GM18909 (cell line): Measurements from ENCODE around the gene OR56A1.

Experiments used
- ATAC-seq: cut with Tn5 transposase; IDR thresholded peaks from one replicate; pipeline ENCODE4 v1.9.1; 2021; ENCODE audit warnings: mild to moderate bottlenecking; ENCODE audit not compliant: unreplicated experiment, poor library complexity

Gene OR56A1

DNA sequence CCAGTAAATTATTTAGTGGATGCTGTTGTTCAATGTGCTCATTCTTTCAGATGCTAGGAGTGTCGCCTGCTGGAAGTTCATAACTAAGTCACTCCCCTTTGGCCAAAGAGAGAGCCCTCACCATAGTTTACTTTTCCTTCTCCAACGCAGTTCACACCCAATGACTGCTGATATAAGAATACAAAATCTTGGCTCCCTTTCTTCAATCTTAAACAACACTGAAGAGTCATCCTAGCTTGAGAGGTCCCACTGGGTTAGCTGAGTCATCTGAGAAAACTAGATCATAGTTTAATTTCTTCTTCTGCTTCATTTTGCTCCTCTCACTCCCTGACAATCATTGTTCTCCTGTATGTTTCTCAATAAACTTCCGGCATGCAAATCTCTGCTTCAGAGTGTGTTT, 38.4 kb downstream of the OR56A1 start:
- no peak for ATAC-seq

DNA sequence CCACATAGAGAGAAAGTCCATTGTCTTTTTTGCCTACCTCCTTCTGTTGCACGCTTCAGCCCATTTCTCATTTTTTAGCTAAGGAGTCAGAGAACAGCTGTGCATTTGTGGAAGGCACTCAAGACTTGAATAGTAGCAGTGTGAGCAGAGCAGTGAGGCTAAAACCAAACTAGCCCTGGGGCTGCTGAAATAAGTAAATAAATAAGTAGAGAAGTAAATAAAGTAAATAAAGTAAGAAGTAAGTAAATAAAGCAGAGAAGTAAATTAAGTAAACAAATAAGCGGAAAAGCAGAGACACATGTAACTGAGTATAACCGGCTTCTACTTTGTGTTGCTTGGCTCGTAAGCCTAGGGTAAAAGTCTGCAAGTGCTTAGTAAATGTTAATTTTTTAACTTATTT, 41.4 kb downstream of the OR56A1 start:
- ATAC-seq: no peak

DNA sequence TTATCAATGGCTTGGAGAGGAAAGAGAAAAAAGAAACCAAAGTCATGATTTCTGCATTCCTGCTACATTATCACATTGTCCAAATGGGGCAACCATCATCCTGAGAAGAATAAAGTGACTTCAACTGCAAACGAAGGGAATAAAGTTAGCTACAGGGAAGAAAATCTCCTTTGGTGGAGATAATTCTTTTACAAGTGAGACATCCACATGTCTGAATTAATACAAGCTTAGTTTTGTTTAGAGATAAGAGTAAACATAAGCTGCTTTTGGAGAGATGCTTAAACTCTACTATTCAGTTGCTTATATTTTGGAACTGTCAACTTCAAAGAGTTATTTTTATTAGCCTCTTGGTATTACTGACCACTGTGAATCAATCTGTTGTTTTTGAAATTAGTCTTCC, 43.7 kb downstream of the OR56A1 start, which contains the start of gene OR52L1:
TSS of gene OR52L1 (minus strand) at position 101 of the 400 bp plus-strand sequence. CDS start at position 46, 55 bp downstream.
- no peak for ATAC-seq

DNA sequence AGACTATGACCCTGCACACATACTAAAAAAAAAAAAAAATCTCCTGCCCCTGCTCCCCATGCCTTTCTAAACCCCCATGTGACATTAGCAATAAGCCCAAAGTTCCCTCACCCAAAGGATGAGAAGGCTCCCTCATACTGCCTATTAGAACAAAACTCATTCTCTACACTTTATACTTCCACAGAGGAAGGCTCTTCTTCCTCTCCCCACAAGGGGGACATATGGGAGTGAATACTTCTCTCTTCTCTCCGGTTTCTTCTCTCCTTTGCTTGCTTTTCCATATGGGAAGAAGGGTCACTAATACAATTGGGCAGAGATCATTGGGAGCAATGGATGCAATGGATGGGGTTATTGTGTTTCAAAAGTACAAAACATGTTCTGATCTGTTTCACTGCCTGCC, 47.1 kb downstream of the OR56A1 start:
- ATAC-seq: no peak

DNA sequence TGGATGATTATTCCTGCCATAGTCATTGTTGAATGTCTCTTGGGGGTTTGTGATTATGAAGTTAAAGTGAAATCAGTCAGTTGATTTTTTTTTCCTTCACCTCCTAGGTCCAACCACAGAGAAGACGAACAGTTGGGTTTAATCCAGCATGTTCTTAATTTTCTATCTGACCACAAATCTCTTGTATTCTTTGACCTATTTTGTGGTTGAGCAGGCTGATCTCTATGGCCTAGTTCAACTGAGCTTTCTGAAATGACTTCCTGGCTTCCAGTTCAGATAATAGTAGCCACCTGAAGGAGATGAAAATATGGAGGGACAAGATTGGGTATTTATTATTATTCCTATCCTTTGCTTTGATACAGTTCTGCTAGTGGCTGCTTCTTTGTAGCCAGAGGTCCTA, 57.0 kb downstream of the OR56A1 start:
- ATAC-seq: no peak
